Measurements from ENCODE around the gene TLE5.

TLE5 gene

DNA sequence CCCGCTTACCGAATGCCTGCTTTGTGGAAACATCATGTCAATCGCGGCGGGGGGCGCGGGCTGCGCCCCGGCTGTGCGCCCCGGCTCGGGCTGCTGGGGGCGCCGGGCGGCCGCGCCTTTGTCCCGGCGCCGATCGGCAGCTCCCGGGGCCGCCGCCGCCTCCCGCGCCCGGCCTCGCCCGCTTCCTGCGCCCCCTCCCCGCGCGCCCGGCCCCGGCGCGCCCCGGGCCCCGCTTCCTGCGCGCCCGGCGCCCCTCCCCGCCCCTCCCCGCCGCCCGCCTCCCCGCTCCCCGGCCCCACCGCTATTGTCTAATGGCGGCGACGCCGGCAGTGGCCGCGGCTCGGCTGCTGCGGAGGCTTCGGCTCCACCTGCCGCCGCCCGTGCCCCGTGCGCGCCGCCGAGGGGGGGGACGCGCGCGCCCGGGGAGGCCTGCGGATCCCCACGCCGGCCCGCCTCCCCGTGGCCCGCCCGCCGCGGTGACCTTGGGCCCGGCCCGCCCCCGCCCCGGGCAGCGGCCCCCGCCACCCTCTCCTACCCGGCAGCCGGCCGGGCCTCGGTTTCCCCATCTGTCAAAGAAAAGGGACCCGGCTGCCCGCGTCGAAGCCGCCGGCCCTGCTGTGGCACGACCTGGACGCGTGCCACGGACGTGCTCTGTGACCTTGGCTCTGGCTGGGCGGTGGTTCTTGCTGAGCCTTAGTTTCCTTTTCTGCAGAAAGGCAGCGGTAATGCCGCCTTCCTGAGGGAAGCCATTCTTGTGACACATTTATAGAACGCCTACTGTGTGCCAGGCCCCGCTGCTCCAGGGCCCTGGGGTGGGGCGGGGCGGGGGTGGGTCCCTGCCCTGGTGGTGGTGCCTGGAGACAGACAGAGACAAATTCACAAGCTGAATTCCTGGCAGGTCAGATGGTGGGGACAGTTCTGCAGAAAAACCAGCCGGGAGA lies at the start of gene TLE5:
Gene TLE5, minus strand, starts transcription at position 331 of the 941 bp plus-strand sequence. Its CDS starts 295 bp downstream, at position 36.
- no peak for DNase-seq (ENCODE audit: low read depth)

- DNase-seq (ENCODE audit: low read depth) = no peak
These were observed 49.4 kb upstream of the TLE5 start for GRCh38 chr19:3111586-3112247.

- no peak for DNase-seq (ENCODE audit: low read depth)
These were observed 48.0 kb upstream of the TLE5 start for GRCh38 chr19:3110126-3110825.

DNA sequence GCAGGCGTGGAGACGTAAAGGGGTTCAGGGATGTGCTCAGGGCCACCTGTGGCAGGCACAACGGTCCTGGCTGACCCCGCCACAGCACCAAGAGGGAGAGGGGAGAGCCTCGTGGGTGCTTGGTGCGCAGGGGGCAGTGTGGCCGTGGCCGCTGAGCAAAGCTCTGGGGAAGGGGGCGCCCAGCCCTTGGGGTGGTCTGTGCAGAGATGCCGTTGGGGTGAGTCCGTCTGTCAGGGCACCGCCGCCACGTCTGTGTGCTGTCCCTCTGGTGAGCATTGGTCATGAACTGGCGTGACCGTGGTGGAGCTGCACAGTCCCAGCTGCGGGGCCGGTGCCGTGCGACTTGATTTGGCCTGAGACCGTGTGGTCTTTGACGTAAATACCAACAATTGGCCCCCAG lies 47.2 kb upstream of the TLE5 start:
- DNase-seq (ENCODE audit: low read depth) = no peak

DNA sequence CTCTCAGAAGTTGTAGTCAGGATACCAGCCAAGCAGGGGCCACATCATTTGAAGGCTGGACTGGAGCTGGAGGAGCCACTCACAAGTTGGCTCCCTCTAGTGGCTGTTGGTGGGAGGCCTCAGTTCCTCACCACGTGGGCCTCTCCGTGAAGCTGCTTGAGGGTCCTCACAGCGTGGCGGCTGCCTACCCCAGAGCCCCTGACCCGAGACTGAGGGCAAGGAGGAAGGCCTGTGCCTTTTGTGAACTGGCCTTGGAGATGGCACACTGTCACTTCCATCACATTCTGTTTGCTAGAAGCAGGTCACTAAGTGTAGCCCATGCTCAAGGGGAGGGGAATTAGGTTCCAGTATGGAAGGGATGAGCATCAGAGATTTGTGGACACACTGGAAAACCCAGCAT lies 46.5 kb upstream of the TLE5 start:
- no peak for DNase-seq (ENCODE audit: low read depth)

GRCh38 chr19:3107658-3108057 lies 45.4 kb upstream of the TLE5 start:
- DNase-seq (ENCODE audit: low read depth) = no peak

- DNase-seq (ENCODE audit: low read depth) = no peak
These were observed 44.3 kb upstream of the TLE5 start for GRCh38 chr19:3106509-3107141.

DNA sequence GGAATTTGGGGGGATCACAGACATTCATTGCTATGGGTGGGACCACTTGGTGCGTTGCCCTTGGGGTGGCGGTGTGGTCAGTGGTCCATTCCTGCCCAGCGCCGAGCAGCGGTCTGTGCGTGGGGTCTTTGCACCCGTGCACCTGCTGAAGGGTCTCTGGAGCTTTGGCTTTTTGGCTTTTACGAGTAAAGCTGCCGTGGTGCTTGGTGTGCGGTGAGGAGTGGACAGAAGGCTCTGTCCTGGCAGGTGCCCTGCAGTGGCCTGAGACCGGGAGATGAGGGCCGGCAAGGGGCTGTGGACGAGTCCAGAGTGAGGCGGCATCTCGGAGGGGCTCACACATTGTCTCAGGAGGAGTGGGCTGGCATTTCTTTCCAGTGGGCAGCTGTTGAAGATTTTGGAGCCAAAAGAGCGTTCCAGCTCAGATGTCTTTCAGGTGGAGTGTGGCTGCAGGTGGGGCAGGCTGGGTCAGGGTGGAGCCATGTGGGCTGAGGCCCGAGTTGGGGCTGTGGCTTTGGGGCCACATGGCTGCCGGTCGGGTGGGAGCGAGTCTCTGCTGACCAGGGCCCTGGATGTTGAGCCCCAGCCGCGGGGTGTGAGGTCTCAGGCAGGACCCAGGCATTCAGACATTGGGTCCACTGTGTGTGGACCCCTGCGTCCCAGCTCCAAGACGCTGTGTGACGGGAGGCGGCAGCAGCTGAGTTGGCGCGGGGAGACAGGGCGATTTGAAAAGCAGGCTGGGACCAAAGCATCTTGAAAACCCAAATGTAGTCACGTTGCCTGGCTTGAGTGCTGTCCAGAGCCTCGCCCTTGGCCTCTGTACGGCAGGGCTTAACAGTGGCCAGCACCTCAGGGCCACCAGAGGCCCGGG lies 43.6 kb upstream of the TLE5 start:
- DNase-seq (ENCODE audit: low read depth) = no peak

DNA sequence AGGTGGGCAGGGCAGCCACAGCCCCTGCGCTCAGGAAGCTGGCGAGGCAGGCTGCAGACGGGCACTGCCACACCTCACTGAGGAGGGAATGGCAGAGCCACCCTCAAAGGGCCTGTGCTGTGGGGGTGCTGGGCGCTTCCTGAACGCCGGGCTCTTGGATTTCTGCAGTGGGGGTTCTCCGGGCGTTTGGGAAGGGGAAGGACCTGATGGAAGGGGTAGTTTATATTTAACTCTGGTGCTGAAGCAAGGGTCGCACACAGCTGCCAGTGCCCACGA lies 42.4 kb upstream of the TLE5 start:
- DNase-seq (ENCODE audit: low read depth) = no peak

GRCh38 chr19:3102239-3103140 lies 40.2 kb upstream of the TLE5 start:
- DNase-seq (ENCODE audit: low read depth) = no peak

DNA sequence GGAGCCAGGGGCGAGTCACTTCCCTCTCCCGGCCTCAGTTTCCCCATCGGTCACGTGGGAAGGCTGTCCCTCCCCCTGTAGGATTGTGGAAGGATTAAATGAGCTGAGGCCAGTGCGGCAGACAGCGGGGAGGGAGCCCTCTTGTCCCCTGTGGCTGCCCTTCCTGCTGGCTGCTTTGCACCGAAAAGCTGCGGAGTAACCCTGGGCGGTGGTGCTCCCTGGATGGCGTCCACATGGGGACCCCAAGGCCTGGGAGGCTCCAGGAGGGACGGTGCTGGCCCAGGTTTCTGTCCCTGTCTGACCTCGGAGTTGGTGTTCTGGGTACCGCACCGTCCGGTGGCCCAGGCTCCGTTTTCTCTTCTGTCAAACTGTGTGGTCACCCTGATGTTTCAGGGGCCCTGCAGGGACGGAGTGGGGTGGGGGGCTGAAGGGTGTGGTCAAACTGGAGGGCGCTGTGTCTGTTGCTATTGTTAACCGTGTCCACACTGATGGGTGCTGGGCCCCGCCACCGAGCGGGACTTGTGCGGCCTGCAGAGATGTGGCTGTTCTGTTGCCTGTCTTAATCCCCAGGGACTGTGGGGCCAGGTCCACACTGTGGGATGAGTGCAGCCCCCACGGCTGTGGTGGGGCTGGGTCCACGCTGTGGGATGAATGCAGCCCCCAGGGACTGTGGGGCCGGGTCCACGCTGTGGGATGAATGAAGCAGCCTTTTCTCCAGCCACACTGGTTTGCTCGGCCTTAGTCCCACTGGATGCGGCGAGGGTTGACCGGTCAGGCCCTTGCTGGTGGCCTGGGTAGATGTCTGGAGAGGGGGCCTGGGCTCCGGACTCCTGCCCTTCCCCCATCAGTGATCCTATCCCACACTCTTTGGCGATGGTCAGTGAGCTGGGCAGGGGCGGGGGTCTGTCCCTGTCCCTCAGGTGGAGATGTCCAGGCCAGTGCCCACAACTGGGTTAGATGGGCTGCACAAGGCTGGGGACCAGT lies 38.7 kb upstream of the TLE5 start:
- DNase-seq (ENCODE audit: low read depth) = no peak

GRCh38 chr19:3100331-3100730 lies 38.0 kb upstream of the TLE5 start:
- DNase-seq (ENCODE audit: low read depth) = no peak

GRCh38 chr19:3099347-3100145 lies 37.3 kb upstream of the TLE5 start:
- no peak for DNase-seq (ENCODE audit: low read depth)

DNA sequence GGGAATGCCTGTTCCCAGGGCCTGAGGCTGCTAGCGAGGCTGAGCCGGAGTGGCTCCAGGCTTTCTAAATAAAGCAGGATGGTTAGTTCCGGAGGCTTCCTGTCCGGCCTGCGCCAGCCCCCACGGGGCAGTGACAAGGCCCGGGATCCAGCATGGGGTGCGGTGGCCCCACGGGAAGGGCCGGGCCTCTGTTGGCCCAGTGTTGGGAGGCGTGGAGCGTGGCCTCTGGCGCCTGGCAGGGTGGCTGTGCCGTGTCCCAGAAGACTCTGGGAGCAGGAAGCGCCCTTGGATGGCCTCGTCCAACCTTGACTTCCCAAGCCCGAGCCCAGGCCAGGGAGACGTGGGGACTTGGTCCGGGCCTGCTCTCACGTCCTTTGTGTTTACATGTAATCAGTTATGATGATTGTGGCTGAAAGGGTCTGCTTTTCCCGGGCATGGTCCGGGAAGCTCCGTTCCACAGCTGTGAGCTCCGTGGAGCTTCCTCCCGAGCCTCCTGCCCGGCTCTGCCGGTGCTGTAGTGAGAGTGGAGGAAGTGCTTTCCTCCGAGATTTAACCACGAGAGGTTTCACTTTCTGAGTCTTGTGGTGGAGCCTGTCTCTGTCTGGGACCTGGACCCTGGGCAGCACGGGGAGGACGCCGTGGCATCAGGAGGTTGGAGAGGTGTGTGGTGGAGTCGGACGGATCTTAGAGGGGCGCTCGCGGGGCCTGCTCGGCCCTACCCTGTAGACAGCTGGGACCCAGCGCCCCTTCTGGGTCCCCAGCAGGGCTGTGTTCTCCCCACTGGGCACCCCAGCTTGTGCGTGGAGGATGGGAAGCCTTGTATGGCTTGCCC lies 36.4 kb upstream of the TLE5 start:
- DNase-seq (ENCODE audit: low read depth) = peak; percentile 18

- DNase-seq (ENCODE audit: low read depth) = no peak
These were observed 35.8 kb upstream of the TLE5 start for GRCh38 chr19:3098141-3098514.

- DNase-seq (ENCODE audit: low read depth) = no peak
These were observed 35.2 kb upstream of the TLE5 start for GRCh38 chr19:3097442-3097871.

DNA sequence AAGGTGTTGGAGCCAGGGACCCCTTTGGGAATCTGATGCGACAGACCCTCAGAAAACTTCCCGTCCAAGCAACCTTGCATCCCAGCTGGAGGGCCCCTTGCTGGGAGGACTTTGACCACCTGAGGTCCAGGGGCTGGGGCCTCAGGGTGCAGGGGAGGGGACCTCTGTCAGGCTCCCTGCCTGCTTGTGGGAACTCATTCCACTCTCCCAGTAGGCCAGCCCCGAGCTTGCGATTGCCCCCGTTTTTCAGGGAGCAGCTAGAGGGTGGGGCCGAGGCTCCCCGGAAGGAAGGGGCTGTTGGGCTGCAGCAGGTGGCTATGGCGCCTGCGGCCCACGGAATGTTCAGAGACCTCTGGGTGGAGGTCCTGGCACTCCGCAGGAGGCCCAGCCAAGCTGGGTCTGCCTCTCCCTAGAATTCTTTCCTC lies 34.6 kb upstream of the TLE5 start:
- DNase-seq (ENCODE audit: low read depth) = no peak

Data from GM04503 (cell line).